Measurements from ENCODE around the gene LMTK3. TPM values are rescaled to one million over a fixed set of nuclear protein-coding genes. Genes with fewer than 3 reads are reported as not detected.

Gene LMTK3
- polyA plus RNA-seq, 1 donor from 2014 or later, result 8.1 TPM

DNA sequence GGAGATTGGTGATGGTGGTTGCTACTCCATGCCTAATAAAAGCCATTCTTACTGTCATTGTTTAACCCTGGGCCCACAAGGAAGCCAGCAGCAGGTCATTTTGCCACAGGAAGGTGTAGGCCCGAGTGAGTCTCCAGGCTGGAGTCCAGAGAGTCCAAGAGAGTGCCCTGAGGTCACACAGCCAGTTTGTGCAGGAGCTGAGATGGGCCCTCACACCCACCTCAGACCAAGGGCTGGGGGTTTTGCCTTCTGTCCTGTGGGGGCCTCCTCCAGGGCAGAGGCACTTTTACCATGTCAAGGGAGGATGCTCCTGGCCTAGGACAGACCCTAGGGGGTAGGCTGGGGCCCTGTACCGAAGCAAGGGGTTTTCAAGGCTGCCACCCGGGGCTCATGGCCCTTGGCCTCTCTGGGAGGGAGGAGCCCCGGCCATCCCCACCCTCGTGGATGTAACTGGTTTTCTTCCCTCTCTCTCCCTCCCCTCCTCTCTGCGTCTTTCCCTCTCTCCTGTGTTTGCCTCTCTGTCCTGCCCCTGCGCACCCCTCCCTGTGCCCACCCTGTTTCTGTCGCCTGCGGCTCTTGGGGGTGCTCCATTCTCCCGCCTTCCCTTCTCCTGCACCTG, 34.5 kb downstream of the LMTK3 start:
- Histone ChIP-seq H3F3A (ENCODE audit: insufficient read depth, low read length, poor library complexity, severe bottlenecking) (no peaks in the 10 kb centered on the region), H3K36me3 (ENCODE audit: insufficient read depth, low read length) (no peaks in the 10 kb centered on the region), H3K79me2 (replicated peaks; ENCODE audit: insufficient read depth, low read length) (no peaks in the 10 kb centered on the region), H3K4me3 (ENCODE audit: low read length) (no peak overlapping the region), H3K27ac (ENCODE audit: low read length) (no peak overlapping the region), H2AFZ (ENCODE audit: low read depth, low read length) (no peak overlapping the region), H3K9ac (ENCODE audit: low read length) (no peak overlapping the region), H3K9me3 (ENCODE audit: low read length) (no peaks in the 10 kb centered on the region), H3K27me3 (ENCODE audit: insufficient read depth, low read depth, low read length) (no peaks in the 10 kb centered on the region), H3K4me2 (ENCODE audit: low read length) (no peak overlapping the region), H4K20me1 (ENCODE audit: insufficient read depth) (no peaks in the 10 kb centered on the region), H3K9me2 (ENCODE audit: insufficient read depth, low read length) (no peaks in the 10 kb centered on the region)
- TF ChIP-seq, protein P1, sequence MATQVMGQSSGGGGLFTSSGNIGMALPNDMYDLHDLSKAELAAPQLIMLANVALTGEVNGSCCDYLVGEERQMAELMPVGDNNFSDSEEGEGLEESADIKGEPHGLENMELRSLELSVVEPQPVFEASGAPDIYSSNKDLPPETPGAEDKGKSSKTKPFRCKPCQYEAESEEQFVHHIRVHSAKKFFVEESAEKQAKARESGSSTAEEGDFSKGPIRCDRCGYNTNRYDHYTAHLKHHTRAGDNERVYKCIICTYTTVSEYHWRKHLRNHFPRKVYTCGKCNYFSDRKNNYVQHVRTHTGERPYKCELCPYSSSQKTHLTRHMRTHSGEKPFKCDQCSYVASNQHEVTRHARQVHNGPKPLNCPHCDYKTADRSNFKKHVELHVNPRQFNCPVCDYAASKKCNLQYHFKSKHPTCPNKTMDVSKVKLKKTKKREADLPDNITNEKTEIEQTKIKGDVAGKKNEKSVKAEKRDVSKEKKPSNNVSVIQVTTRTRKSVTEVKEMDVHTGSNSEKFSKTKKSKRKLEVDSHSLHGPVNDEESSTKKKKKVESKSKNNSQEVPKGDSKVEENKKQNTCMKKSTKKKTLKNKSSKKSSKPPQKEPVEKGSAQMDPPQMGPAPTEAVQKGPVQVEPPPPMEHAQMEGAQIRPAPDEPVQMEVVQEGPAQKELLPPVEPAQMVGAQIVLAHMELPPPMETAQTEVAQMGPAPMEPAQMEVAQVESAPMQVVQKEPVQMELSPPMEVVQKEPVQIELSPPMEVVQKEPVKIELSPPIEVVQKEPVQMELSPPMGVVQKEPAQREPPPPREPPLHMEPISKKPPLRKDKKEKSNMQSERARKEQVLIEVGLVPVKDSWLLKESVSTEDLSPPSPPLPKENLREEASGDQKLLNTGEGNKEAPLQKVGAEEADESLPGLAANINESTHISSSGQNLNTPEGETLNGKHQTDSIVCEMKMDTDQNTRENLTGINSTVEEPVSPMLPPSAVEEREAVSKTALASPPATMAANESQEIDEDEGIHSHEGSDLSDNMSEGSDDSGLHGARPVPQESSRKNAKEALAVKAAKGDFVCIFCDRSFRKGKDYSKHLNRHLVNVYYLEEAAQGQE (IDR thresholded peaks at IDR 0.05; ENCODE audit: borderline replicate concordance), result no peak
- TF ChIP-seq EZH2 (IDR thresholded peaks at IDR 0.05; ENCODE audit: borderline replicate concordance, insufficient read depth, low read length, poor library complexity, severe bottlenecking) (no peak), EP300 (conservative IDR thresholded peaks at IDR 0.05; ENCODE audit: poor library complexity, severe bottlenecking) (no peak), POLR2AphosphoS5 (IDR thresholded peaks at IDR 0.05) (no peak), RAD21 (conservative IDR thresholded peaks at IDR 0.05) (no peak), MXI1 (conservative IDR thresholded peaks at IDR 0.05; ENCODE audit: poor library complexity, severe bottlenecking) (no peak), TAF1 (IDR thresholded peaks at IDR 0.05; ENCODE audit: low read depth) (no peak), SMC3 (conservative IDR thresholded peaks at IDR 0.05; ENCODE audit: poor library complexity) (no peak)
- TF ChIP-seq, protein P2, sequence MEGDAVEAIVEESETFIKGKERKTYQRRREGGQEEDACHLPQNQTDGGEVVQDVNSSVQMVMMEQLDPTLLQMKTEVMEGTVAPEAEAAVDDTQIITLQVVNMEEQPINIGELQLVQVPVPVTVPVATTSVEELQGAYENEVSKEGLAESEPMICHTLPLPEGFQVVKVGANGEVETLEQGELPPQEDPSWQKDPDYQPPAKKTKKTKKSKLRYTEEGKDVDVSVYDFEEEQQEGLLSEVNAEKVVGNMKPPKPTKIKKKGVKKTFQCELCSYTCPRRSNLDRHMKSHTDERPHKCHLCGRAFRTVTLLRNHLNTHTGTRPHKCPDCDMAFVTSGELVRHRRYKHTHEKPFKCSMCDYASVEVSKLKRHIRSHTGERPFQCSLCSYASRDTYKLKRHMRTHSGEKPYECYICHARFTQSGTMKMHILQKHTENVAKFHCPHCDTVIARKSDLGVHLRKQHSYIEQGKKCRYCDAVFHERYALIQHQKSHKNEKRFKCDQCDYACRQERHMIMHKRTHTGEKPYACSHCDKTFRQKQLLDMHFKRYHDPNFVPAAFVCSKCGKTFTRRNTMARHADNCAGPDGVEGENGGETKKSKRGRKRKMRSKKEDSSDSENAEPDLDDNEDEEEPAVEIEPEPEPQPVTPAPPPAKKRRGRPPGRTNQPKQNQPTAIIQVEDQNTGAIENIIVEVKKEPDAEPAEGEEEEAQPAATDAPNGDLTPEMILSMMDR (IDR thresholded peaks at IDR 0.05; ENCODE audit: poor library complexity, severe bottlenecking), result no peak

GRCh38 chr19:48476176-48476575, 35.5 kb downstream of the LMTK3 start:
- H3K27ac ChIP-seq (ENCODE audit: low read length), result no peak overlapping the region
- TF ChIP-seq MXI1 (conservative IDR thresholded peaks at IDR 0.05; ENCODE audit: poor library complexity, severe bottlenecking) (no peak), SMC3 (conservative IDR thresholded peaks at IDR 0.05; ENCODE audit: poor library complexity) (no peak), EP300 (conservative IDR thresholded peaks at IDR 0.05; ENCODE audit: poor library complexity, severe bottlenecking) (no peak), TAF1 (IDR thresholded peaks at IDR 0.05; ENCODE audit: low read depth) (no peak), POLR2AphosphoS5 (IDR thresholded peaks at IDR 0.05) (no peak), RAD21 (conservative IDR thresholded peaks at IDR 0.05) (no peak), EZH2 (IDR thresholded peaks at IDR 0.05; ENCODE audit: borderline replicate concordance, insufficient read depth, low read length, poor library complexity, severe bottlenecking) (no peak)
- TF ChIP-seq, protein P1 (IDR thresholded peaks at IDR 0.05; ENCODE audit: borderline replicate concordance), result no peak
- TF ChIP-seq, protein P2 (IDR thresholded peaks at IDR 0.05; ENCODE audit: poor library complexity, severe bottlenecking), result no peak
- H3K36me3 ChIP-seq (ENCODE audit: insufficient read depth, low read length), result no peaks in the 10 kb centered on the region
- no peak overlapping the region for H2AFZ ChIP-seq (ENCODE audit: low read depth, low read length)
- no peaks in the 10 kb centered on the region for H4K20me1 ChIP-seq (ENCODE audit: insufficient read depth)
- H3K4me3 ChIP-seq (ENCODE audit: low read length), result no peak overlapping the region
- H3K9me3 ChIP-seq (ENCODE audit: low read length), result no peaks in the 10 kb centered on the region
- H3F3A ChIP-seq (ENCODE audit: insufficient read depth, low read length, poor library complexity, severe bottlenecking), result no peaks in the 10 kb centered on the region
- H3K79me2 ChIP-seq (replicated peaks; ENCODE audit: insufficient read depth, low read length), result peaks cover 6% of the 10 kb centered on the region
- H3K4me2 ChIP-seq (ENCODE audit: low read length), result no peak overlapping the region
- no peaks in the 10 kb centered on the region for H3K27me3 ChIP-seq (ENCODE audit: insufficient read depth, low read depth, low read length)
- no peak overlapping the region for H3K9ac ChIP-seq (ENCODE audit: low read length)
- H3K9me2 ChIP-seq (ENCODE audit: insufficient read depth, low read length), result no peaks in the 10 kb centered on the region
